ENCODE data around the gene GATA5.

GATA5 gene

DNA sequence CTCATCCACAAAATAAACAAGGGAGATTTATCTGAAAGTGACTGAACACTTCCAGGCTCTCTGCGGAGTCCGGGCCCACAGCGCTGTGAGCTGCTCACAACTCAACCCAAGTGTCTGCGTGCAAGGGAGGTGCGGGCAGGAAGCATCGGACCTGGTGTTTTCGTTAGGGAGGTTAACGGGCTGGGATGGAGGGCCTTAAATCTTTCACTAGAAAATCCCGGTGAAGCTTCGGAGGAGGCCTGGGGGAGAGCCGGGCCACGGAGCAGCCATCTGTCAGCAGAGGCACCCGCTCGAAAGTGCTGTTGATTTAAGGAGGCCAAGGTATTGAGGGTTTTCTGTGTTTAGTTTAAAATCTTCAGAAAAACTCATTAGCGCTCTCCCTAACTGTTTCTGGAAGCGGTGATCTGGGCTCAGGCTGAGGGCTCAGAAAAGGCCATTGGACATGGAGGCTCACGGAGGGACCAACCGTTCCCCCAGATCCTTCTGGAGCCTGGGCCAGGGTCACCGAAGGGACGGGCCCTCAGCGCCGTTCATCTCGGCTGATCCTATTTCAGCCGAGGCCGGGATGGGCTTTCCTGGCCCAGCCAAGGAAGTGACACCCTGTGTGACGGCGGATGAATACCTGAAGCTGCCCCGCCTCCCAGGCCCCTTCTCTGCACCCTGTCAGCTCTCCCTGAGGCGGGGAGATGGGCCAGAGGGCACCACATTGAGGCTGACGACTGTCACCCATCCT is 20.7 kb downstream of the GATA5 start:
- no peak for DNase-seq (ENCODE audit: low read depth in 3 of 3)

DNA sequence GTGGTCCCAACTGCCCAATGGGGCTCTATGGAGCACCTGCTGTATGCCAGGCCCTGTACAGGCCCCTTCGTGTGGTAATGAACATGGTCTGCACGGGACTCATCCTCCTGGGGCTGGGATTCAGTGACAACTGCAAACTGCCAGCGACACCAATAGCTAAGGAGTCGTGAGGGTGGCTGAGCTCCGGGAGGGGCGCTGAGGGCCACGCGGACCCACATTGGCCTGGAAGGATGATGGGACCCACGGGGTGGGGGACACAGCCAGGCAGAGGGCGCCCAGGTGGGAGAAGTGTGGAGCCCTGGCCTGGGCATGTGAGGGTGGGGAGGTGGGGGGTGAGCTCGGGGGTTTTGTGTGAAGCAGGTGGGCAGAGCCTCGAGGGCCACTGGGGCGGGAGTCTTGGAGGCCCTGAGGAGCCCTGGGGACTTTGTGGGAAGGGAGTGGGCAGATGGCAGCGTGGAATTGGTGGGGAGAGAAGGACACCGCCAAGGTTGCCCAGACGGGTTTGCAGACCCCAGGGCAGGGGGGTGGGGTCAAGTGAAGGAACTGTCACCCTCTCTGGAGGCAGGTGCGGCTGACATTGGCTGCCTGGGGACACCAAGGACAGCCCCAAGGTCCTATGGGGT is 22.5 kb downstream of the GATA5 start:
- no peak for DNase-seq (ENCODE audit: low read depth in 3 of 3)

DNA sequence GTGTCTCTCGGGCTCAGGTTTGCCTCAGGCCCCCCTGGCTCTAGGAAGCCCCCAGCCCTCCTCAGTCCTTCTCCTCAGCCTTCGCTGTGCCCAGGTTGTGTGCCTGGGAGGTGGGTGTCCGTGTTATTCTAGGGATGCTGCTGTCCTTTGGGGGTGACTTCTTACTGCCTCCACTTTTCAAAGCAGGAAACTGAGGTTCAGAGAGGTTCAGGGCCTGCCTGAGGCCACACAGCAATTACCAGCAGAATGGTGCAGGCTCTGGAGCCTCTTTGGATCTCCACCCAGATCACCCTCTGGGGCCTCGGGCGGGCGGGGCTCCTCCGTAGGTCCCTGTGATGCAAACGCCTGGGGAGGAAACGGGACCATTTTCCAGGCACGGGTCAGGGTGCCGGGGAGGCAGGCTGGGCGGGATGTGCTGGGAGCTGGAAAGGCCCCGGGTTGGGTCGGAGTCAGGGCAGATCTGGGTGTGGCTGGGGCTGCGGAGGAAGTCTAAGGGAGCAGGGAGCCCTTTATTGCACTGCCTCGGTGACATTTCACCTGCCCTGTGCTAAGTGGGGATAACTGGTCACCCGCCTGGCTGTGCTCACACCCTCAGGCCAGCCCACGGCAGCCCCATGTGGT is 23.2 kb downstream of the GATA5 start:
- DNase-seq (ENCODE audit: low read depth in 3 of 3) = no peak

DNA sequence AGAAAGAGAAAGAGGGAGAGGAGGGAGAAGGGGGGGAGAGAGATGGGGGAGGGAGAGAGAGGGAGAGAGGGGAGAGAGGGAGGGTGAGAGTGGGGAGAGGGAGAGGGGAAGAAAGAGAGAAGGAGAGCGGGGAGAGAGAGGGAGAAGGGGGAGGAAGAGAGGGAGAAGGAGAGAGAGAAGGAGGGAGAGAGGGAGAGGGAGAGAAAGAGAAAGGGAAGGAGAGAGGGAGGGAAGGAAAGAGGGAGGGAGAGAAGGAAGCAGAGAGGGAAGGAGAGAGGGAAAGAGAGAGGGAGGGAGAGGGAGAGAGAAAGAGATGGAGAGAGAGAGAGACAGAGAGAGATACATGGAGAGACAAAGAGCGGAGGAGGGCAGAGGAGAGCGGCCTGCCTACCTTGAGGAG is 23.8 kb downstream of the GATA5 start:
- no peak for DNase-seq (ENCODE audit: low read depth in 3 of 3)

DNA sequence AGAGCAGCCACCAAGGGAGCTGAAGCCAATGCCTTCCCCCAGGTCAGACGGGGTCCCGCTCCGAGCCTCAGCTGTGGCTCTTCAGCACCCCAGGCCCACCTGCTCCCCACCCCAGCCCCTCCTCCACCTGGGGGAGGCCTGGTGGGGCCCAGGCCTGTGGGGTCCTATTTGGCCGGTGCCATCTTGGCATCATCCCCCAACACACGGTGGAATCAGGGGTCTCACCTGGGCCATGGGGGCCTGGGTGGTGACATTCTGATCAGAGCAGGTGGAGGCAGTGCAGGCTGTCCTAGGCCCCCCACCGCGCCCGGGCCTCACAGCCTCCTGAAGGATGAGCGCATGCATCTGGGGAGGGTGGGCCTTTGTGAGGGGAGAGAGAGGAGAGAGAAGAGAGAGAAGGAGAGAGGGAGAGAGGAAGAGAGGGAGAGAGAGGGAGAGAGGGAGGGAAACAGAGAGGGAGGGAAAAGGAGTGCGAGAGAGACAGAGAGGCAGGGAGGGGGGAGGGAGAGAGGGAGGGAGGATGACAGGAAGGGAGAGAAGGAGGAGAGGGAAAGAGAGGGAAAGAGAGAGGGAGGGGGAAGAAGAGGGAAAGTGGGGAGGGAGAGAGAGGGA is 24.5 kb downstream of the GATA5 start:
- DNase-seq (ENCODE audit: low read depth in 3 of 3) = no peak

DNA sequence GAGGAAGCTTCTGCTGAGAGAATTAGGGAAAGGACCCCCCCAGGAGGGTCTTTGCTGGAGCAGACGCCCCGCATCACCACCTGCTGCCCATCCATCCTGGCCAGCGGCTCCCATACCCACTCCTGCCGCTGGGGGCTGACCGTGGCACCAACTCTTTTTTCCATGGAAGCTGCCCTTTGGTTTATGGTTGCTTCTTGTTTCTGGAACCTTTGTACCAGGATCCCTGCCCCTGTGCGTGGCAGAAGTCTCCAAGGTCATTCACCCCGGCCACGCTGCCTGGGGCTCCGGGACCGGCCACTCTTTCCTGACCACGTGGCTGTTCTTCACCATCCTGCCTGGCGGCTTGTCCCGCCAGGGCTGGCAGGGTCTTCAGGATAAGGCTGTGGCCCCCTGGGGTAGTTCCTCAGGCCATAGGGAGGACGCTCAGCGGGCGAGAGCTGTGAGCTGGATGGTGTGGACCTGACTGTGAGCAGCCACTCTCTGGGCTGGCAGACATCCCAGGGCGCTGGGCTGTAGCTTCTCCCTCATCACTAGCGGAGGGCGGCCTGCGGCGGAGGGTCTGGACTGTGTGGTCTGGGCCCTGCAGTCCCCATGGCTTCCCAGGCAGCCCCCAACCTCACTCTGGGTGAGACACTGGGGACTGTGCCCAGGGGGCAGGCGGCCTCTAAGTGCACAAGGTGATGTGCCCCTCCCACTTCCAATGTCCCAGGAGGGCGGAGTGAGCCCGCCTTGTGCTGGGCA is 25.7 kb downstream of the GATA5 start:
- DNase-seq (ENCODE audit: low read depth in 3 of 3) = no peak

DNA sequence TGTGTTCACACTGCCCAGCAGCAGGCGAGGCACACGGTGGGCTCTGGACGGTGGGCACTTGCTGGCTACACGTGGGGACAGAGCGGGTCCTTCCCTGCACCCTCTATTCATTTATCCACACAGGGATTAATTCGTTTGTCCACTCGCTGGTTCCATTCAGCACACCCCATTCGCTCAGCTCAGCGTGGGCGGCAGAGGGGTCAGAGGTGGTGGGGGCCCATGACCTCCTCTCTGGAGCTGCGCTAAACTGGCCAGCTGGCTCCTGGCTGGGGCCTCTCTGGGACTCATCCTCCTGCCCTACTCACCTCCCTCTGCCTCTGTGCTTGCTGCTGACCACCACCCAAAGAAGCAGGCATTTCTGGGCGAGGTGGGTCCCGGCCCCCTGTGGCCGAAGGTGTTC is 27.0 kb downstream of the GATA5 start:
- no peak for DNase-seq (ENCODE audit: low read depth in 3 of 3)

DNA sequence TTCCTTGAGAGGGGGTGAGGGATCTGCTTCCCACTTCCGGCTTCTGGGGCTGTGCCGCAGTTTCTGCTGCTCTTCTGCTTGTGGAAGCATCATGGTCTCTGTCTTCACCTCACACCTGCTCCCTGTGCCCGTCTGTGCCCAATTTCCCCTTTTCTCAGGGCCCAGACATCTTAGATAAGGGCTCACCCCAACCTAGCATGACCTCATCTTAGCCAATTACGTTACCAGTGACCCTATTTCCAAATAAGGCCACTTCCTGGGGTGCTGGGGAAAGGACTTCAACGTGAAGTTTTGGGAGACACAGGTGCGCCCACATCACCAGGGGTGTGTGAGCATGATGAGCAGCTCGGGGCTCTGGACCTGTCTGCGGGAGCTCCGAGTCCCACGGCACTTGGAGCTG is 27.8 kb downstream of the GATA5 start:
- DNase-seq (ENCODE audit: low read depth in 3 of 3) = no peak

DNA sequence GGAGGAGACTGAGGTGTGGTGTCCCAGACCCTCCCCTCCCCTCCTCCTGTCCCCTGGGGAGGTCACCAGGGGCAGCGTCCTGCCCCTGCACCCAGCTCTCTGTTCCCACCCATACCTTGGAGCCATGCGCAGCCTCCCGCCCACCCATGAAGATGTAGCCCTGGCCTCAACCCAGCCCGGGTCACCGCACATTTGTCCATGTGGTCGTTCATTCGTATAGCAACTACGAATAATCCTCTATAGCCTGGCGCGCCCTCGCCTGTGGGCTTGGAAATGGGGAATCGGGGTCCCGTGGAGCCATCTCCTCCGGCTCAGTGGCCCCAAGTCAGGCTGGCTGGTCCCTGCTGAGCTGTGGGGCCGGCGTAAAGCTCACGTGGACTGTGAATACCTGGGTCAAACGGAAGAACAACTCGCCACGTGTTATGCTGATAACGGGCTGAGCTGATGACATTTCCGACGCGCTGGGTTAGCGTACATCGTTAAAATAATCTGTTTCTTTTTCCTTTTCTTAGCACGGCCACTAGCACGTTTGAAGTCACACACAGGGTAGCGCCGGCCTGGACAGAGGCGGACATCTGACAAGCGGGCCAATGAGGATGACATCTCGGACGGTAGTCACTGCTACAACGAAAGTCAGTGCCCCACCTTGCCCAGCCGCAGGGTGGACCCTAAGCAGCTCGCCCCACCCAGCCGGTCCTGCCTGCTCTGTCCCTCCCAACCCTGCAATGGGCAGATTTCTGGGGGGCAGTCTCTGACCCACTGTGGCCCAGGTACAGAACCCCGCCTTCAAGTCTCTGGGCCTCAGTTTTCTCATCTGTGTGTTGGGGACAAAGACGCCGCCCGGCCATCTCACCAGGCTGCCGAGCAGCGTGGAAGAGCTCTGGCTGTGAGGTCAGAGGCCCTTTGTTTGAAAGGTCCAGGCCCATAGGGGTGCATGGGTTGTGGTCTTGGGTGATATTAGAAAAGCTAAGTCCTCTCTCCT is 28.6 kb downstream of the GATA5 start:
- no peak for DNase-seq (ENCODE audit: low read depth in 3 of 3)

DNA sequence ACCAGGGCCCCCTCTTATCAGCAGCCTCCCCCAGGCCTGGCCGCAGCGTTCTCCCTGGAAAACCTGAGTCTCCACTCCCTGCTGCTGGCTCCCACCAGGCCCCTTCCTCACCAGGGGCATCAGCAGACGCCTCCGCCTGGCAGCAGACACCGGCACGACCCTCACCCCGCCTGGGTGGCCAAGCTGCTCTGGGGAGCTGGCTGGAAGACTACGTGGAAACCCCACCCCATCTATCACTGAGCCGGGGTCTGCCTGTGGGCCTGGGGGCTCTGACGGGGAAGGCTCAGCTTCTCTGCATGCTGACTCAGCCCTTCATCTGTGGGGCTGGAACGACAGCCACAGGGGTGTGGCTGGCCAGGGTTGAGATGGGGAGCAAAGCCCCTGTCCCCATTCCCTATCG is 29.3 kb downstream of the GATA5 start:
- no peak for DNase-seq (ENCODE audit: low read depth in 3 of 3)

DNA sequence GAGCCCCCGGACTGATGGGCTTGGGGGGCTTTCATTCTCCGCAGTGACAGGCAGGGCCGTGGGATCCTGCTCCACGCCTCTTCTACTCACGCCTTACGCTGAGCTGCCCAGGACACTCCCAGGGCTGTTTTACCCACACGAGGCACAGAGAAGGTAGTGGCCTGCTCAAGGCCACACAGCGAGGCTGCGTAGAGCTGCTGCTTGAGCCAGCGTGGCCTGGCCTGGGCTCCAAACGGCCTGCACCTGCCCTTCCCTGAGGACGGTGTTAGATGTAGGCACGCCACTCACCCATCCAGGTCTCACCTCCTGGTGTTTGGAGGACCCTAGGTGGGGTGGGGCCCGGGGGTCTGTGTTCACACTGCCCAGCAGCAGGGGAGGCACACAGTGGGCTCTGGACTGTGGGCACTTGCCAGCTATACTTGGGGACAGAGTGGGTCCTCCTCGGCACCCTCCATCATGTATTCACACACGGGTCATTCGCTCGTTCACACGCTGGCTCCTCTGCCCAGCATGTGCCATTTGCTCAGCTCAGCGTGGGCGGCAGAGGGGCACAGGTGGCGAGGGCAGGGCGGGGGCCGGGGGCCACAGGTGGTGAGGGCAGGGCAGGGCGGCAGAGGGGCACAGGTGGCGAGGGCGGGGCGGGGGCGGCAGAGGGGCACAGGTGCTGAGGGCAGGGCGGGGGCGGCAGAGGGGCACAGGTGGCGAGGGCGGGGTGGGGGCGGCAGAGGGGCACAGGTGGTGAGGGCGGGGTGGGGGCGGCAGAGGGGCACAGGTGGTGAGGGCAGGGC is 30.0 kb downstream of the GATA5 start:
- DNase-seq (ENCODE audit: low read depth in 3 of 3) = no peak

DNA sequence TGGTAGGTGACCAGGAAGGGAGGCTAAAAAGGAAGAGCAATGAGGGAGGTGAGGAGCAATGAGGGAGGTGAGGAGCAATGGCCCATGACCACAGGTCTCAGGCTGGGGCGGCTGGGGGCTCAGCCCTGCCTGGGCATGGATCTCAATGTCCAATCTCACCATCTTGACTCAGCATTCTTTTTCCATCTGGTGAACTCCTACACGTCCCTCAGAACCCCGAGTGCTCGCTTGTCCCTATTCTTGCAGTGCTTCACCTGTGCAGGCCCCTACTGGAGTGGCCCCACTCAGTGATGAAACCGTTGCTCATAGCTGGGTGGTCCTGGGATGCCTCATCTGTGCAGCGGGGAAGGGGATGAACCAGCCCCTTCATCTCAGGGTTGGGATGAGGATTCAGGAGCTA is 31.5 kb downstream of the GATA5 start:
- DNase-seq (ENCODE audit: low read depth in 3 of 3) = no peak

DNA sequence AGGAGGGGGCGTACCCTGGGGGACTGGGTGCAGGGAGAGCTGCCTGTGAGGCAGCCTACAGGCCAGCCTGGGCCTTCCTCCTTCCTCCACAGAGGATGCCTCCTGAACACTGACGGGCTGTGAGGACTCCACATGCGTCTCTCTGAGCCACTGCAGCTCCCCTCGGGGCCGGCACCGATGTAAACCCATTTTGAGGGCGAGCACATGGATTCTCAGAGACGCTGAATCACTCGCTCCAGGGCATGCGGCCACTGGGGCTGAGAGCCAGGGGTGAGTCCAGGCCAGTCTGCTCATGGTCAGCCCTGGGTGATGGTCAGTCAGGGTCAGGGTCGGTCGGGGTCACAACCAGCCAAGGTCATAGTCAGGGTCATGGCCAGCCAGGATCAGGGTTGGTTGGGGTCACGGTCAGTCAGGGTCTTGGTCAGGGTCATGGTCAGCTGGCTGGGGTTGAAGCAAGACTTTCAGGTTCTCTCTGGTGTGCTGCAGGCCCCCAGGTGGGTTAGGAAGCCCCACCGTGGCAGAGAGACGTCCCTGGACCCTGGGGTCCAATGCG is 33.7 kb downstream of the GATA5 start:
- DNase-seq (ENCODE audit: low read depth in 3 of 3) = no peak

DNA sequence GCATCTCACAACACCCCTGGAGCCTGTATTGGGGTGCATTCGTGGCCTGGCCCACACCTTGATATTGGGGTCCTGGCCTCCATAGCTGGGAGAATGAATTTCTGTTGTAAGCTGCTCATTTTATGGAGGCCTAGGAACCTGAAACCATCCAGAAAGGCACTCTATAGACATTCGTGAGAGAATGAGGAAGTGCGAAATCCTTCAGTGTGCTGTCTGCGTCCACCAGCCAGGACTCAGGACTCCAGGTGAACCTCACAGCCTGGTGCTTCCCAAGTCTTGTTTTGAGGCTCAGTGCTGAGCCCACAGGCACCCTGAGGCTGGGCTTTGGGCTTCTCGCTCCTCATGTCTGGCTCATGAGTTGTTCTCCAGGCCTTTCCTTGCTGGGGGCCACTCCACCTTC is 36.6 kb downstream of the GATA5 start:
- DNase-seq (ENCODE audit: low read depth in 3 of 3) = no peak

DNA sequence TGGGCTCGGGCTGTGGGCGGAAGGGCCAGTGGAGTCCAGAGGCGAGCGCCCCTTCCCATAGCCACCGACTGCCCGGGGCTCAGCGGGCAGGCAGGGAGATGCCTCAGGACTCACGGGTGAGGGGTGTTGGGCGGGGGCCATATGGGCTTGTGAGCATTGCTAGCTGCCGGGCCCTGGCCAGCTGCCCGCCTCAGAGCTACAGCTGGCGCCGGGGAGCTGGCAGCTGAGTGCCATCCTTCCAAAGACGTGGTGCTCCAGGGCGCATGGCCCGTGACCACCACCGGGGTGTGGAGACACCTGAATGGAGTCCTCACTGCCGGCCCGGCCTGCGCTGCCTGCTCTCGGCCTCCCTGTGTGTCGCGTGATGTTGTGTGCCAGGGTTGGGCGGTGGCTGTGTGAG is 37.9 kb downstream of the GATA5 start:
- no peak for DNase-seq (ENCODE audit: low read depth in 3 of 3)

DNA sequence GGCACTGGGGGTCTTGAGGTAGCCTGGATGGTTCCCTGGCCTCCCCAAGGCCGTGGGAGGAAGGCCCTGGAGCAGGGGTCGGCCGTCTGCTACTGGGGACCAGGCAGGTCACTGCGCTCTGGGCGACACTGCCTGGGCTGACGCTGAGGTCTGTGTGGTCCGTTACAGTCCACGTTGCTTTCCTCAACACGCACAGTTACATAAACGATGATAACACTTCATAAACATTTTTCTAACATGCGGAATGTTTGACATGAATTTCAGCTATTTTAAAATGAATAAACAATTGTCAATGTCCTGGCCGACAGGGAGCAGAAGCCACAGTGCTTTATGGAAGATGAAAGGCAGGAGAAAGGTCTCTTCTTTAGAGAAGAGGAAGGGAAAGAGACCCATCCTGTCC is 38.3 kb downstream of the GATA5 start:
- no peak for DNase-seq (ENCODE audit: low read depth in 3 of 3)

DNA sequence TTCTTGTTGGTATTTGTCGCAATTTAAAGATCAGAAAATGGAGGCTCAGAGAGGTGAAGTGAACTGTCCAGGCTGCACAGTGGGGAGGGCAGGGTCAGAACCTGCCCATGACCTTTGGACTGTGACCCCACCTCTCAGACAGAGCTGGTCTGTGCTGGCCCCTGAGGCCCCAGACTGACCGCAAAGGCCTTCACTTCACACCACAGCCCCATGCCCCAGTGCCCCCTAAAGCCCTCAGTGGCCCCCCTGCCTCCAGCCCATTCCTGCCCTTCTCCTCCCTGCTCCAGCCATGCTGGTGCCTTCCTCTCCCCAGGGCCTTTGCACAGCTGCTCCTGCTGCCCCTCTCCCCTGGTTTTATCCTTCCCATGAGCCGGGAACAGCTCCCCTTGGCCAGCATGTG is 39.1 kb downstream of the GATA5 start:
- no peak for DNase-seq (ENCODE audit: low read depth in 3 of 3)

DNA sequence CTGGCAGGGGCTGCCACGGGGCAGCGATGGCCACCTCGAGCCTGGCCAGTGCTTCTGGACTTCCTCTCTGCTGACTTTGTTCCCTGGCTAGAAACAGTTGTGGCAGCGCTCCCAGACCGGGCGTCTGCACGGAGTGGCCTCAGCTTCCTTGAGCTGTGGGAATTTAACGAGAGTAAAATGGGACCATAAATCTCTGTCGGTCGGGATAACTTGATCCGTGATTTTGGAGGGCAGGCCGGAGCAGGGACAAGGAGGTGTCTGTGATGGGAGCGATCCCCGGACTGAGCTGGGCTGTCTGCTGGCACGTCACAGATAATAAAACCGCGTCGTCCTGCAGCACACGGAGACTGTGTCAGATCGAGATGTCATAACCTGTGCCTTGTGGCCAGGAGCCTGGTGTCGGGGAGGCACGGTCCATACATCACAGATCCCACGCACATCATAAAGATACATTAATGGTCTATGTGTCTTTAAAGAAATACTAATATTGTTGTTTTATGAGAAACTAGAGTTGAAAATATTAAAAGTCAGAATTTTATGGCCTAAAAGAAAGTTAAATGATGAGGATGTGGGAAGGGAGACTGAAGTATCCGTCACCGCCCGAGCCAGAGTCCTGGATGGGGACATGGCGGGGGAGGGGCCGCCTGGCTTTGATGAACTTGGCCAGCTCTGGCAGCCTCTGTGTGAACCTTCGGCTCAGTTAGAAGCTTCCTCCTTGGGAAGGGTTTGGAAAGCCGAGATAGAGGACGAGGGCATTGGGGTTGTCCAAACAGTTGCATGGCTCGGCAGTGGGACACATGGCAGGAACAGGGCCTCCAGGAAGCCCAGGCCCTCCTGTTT is 41.9 kb downstream of the GATA5 start:
- no peak for DNase-seq (ENCODE audit: low read depth in 3 of 3)

DNA sequence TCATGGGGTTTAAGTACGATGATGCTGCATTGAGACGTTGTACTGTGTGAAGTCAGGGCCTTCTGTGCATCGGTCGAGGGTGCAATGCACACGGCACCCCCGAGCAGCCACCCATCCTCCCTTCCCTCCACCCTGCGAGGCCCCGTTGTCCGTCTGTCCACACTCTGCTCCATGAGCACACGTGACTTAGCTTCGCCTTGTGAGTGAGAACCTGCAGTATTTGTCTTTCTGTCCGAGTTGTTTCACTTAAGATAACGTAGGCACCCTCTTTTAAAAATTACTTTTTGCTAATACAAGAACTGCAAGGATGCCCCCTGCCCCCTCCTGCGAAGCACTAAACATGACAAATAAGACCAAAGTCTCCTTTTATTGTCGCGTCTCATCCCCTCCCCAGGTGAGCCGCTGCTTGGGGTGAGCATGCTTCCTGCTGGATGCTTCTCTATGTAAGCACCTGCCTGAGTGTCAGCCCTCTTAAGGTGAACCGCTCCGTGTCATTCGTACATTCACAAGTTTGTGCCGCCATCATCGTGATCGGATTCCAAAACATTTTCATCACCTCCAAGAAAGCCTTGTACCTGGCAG is 44.8 kb downstream of the GATA5 start:
- no peak for DNase-seq (ENCODE audit: low read depth in 3 of 3)

Data from stimulated activated CD4-positive, alpha-beta T cell treated with anti-CD3 and anti-CD28 coated beads, TNF-alpha, amount 100 ng/mL, for 48 hours (primary cell).